Loucy (cell line): ENCODE measurements around the gene NHSL2.

Experiments
- EZH2phosphoT487 ChIP-seq: fragments of 200-600 bp; IDR thresholded peaks from 2 replicates; pipeline ENCODE4 v1.6.1; 2018; ENCODE audit warnings: antibody characterized with exemption, mild to moderate bottlenecking, moderate library complexity, borderline replicate concordance
- TF ChIP-seq, protein P1 (sequence below): fragments of 200-600 bp; sonication (generic); conservative IDR thresholded peaks from 2 replicates; pipeline ENCODE4 v1.5.1; 2014; ENCODE audit warnings: mild to moderate bottlenecking, antibody characterized with exemption, low read length

DNA sequence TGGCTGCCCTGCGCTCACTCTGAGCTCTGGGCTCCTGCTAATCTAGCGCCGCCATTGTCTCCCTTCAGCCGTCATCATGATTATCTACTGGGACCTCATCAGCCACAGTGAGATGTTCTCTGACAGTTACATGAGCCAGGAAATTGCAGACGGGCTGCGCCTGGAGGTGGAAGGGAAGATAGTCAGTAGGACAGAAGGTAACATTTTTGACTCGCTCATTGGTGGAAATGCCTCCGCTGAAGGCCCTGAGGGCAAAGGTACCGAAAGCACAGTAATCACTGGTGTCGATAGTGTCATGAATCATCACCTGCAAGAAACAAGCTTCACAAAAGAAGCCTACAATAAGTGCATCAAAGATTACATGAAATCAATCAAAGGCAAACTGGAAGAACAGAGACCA is 249.1 kb downstream of the NHSL2 start:
- TF ChIP-seq, protein P1, sequence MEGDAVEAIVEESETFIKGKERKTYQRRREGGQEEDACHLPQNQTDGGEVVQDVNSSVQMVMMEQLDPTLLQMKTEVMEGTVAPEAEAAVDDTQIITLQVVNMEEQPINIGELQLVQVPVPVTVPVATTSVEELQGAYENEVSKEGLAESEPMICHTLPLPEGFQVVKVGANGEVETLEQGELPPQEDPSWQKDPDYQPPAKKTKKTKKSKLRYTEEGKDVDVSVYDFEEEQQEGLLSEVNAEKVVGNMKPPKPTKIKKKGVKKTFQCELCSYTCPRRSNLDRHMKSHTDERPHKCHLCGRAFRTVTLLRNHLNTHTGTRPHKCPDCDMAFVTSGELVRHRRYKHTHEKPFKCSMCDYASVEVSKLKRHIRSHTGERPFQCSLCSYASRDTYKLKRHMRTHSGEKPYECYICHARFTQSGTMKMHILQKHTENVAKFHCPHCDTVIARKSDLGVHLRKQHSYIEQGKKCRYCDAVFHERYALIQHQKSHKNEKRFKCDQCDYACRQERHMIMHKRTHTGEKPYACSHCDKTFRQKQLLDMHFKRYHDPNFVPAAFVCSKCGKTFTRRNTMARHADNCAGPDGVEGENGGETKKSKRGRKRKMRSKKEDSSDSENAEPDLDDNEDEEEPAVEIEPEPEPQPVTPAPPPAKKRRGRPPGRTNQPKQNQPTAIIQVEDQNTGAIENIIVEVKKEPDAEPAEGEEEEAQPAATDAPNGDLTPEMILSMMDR, result no peak
- TF ChIP-seq EZH2phosphoT487, result no peak
